ENCODE measurements around the gene ABHD2. TPM values are rescaled to one million over a fixed set of nuclear protein-coding genes. Genes with fewer than 3 reads are reported as not detected.
A peak's percentile ranks its signal among the peaks of the same experiment; 100 is the strongest.
"Not testable (repeated sequence)": the region's sequence is repeated elsewhere in the genome, so short reads cannot be mapped to it uniquely, and the experiment has no call there.

Gene ABHD2
- total RNA-seq, 1 donor from 2014 or later = 385 TPM

DNA sequence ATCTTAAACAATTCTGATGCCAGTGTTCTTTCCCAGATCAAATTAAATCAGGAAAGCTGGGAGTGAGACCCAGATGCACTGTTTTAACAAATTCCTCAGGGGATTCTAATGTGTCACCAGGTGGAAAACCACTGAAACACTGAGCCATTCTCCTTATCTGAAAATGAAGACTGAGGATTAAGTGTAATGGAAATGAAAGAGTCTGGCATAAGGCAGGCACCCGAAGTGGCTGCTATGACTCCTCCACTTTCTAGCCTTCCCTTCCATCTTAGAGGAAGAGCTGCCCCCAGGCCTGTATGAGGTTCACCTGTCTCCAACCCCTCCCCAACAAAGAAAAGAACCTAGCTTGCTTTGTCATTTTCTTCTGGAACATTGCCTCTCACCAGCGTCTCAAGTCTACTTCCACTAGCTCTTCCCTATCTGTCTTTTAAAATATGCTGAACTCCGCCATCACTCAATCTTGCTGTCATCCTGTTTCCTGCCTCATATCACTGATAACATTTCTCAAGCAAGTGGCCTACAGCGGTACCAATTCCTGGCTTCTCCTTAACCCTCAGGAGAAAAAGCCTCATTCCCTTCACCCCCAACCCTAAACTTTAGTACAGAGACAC, 13.7 kb upstream of the ABHD2 start:
- no peak for DNase-seq (ENCODE audit: low spot score)
- ATAC-seq = no peak

GRCh38 chr15:89075101-89075640, 13.1 kb upstream of the ABHD2 start:
- no peak for ATAC-seq

GRCh38 chr15:89075846-89076245, 12.4 kb upstream of the ABHD2 start:
- no peak for ATAC-seq
- DNase-seq (ENCODE audit: low spot score) = no peak

More at GRCh38 chr15:89075101-89075640, 13.1 kb upstream of the ABHD2 start:
- DNase-seq (ENCODE audit: low spot score) = no peak

GRCh38 chr15:89077750-89078149, 10.5 kb upstream of the ABHD2 start:
- DNase-seq (ENCODE audit: low spot score) = no peak
- ATAC-seq = no peak

GRCh38 chr15:89078851-89079810, 9.1 kb upstream of the ABHD2 start:
- no peak for ATAC-seq

GRCh38 chr15:89081878-89082277, 6.4 kb upstream of the ABHD2 start:
- ATAC-seq = no peak
- DNase-seq (ENCODE audit: low spot score) = no peak

More at GRCh38 chr15:89078851-89079810, 9.1 kb upstream of the ABHD2 start:
- DNase-seq (ENCODE audit: low spot score) = no peak

DNA sequence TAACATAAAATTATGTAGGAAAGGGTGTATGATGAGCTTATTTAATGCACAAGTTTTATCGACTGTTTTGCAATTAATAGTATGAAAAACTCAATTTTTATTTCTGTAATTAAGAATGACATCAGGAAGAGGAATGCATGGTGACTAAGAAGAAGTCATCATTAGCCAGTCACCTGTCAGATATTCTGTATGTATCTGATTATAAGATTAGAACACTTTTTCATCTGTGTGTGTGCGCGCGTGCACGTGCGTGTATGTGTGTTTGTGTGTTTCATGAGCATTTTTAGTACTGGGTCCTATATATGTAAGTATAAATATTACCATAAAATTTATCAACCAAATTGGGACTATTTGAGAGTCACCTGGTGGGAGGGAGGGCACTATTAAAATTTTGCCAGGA, 5.0 kb upstream of the ABHD2 start:
- no peak for DNase-seq (ENCODE audit: low spot score)
- no peak for ATAC-seq

- ATAC-seq (no peak), DNase-seq (ENCODE audit: low spot score) (no peak)
Measured at GRCh38 chr15:89085289-89085926, 2.8 kb upstream of the ABHD2 start.

- ATAC-seq = not testable (repeated sequence)
Measured at GRCh38 chr15:89085933-89086332, 2.3 kb upstream of the ABHD2 start.

GRCh38 chr15:89086390-89086789, 1.9 kb upstream of the ABHD2 start:
- not testable (repeated sequence) for DNase-seq (ENCODE audit: low spot score); ATAC-seq

More at GRCh38 chr15:89085933-89086332, 2.3 kb upstream of the ABHD2 start:
- not testable (repeated sequence) for DNase-seq (ENCODE audit: low spot score)

DNA sequence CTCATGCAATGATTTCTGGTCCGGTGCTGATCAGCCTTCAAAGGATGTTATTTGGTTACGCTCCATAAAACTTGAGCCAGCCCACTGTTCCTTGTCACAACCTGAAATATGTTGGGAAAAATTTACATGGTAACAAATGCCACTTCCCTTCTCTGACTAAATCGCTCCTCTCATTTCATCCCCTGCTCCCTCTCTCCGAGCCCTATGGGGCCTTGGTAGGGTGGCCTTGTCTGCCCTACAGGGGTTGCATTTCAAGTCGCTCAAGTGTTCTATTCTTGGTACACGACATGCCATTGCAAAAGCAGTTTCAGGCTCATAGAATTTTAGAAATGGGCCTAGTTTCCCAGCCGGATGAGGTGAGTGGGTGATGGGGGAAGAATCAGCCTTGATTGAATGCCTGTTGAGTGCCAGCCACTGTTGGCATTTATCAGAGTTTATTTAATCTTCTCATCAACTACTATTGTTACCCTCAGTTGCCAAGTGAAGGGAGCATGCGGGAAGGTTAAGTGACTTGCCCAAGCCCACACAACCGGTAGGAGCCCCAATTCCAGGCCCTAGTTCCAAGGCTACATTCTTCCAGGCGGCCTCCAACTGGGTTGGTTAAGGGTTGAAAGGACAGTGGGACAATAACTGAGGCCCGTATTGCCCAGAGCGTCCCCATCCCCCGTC, 961 bp upstream of the ABHD2 start:
- DNase-seq (ENCODE audit: low spot score) (no peak), ATAC-seq (no peak)

DNA sequence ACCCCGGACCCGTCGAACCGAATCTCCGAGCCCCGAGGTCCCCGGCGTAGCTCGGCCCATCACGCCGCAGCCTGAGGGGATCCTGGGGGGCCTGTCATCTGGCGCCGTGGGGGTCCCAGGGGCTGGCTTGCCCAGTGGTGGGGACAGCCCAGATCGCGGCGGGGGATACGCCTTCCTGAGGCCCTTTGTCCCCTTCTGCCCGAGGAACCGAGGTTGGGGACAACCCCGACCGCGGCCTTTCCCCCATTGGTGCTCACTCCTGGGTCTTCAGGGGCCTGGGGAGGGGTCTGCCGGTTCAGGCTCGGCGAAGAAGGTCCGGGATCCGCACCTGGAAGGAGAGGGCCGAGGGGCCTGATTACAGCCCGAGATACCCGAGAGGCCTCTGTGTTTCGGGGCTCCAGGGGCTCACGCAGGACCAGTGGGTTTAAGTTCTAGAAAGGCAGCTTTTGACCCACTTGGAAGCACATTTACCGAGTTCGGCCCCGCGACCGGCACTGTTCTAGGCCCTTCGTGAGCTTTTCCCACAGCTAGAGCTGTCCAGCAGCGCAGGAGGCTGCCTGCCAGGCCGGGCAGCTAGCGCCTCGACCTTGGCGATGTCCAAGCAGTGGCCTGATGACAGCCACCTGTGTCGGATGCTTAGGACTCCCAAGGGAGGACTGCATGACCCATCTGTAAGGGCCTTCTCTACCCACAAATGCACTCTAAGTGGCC, 504 bp downstream of the ABHD2 start:
- peak; percentile 42 for ATAC-seq
- peak; percentile 63 for DNase-seq (ENCODE audit: low spot score)

DNA sequence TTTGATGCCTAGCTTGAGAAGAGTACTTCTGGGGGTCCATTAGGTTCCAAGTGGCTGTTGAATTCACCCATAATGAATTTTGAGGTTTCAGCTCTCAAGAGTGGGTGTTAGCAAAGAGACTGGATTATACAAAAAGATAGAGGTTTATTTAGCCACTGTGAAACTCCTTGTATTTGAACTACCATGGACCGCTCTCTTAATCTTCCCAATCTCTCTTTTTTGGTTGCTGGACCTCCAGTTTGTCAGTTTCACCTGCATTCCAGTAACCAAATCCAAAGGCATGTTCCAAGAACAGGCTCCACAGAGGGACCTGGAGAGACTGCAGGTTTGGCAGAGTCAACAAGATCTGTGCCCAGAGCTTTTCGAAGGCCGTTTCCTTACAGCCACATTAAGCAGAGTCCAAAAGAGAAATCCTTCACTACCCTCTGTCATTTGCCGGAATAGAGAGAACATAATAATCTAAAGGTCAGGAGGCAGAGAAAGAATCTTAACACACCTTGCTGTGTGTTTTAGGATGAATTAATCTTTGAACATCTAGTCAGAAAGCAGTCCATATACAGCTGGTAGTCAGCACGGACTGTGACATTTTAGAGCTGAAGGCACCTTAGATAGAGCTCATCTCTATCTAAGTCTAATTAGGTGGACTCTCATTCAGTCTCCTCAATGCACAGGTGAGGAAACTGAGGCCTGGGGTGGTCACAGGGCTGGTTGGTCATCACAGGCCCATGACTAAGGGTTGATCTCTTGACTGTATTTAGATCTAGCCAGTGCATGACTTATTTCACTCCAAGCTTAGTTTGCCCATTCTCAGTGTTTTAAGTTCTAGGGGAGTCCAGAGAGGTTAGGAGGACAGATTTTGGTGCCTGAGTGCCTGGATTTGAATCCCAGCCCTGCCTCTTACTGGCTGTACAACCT, 1.3 kb downstream of the ABHD2 start:
- DNase-seq (ENCODE audit: low spot score) = no peak
- ATAC-seq = peak; percentile 21

- ATAC-seq (peak; percentile 17), DNase-seq (ENCODE audit: low spot score) (peak; percentile 70)
Measured at GRCh38 chr15:89090791-89091626, 2.8 kb downstream of the ABHD2 start.

GRCh38 chr15:89091627-89092220, 3.5 kb downstream of the ABHD2 start:
- ATAC-seq (no peak), DNase-seq (ENCODE audit: low spot score) (peak; percentile 22)

GRCh38 chr15:89093509-89093908, 5.3 kb downstream of the ABHD2 start:
- ATAC-seq (no peak), DNase-seq (ENCODE audit: low spot score) (no peak)

GRCh38 chr15:89095073-89095472, 6.8 kb downstream of the ABHD2 start:
- no peak for ATAC-seq
- DNase-seq (ENCODE audit: low spot score) = peak; percentile 31

GRCh38 chr15:89095556-89095955, 7.3 kb downstream of the ABHD2 start:
- DNase-seq (ENCODE audit: low spot score) (no peak), ATAC-seq (no peak)

Measured in left lobe of liver (tissue), 2 donors.